Stimulated activated CD8-positive, alpha-beta memory T cell treated with anti-CD3 and anti-CD28 coated beads, Interleukin-7, amount 100 ng/mL, for 24 hours (primary cell): ENCODE data around the gene MPC1.
"Not testable (repeated sequence)": the region's sequence is repeated elsewhere in the genome, so short reads cannot be mapped to it uniquely, and the experiment has no call there.

Experiments
- DNase-seq: peaks from one replicate; pipeline ENCODE4 v3.0.0-alpha.2; 2020; ENCODE audit warnings: low read depth

The MPC1 gene

GRCh38 chr6:166406197-166406596, 23.5 kb upstream of the MPC1 start:
- no peak for DNase-seq

- DNase-seq, result no peak
Observed at GRCh38 chr6:166405386-166405785, 22.6 kb upstream of the MPC1 start.

GRCh38 chr6:166402582-166403277, 20.0 kb upstream of the MPC1 start:
- DNase-seq, result no peak

- not testable (repeated sequence) for DNase-seq
Observed at GRCh38 chr6:166400649-166401250, 18.0 kb upstream of the MPC1 start.

GRCh38 chr6:166400181-166400580, 17.4 kb upstream of the MPC1 start:
- no peak for DNase-seq

GRCh38 chr6:166398348-166398747, 15.6 kb upstream of the MPC1 start:
- DNase-seq, result no peak

- DNase-seq, result no peak
Observed at GRCh38 chr6:166397849-166398248, 15.1 kb upstream of the MPC1 start.

- no peak for DNase-seq
Observed at GRCh38 chr6:166395778-166396177, 13.0 kb upstream of the MPC1 start.

GRCh38 chr6:166395351-166395750, 12.6 kb upstream of the MPC1 start:
- DNase-seq, result no peak

- no peak for DNase-seq
Observed at GRCh38 chr6:166394036-166394892, 11.5 kb upstream of the MPC1 start.

- DNase-seq, result no peak
Observed at GRCh38 chr6:166393535-166393823, 10.7 kb upstream of the MPC1 start.

GRCh38 chr6:166392755-166393534, 10.2 kb upstream of the MPC1 start:
- DNase-seq, result not testable (repeated sequence)

- no peak for DNase-seq
Observed at GRCh38 chr6:166389119-166389518, 6.4 kb upstream of the MPC1 start.

- DNase-seq, result no peak
Observed at GRCh38 chr6:166388290-166389004, 5.7 kb upstream of the MPC1 start.

- no peak for DNase-seq
Observed at GRCh38 chr6:166387642-166388289, 5.0 kb upstream of the MPC1 start.

- DNase-seq, result not testable (repeated sequence)
Observed at GRCh38 chr6:166387098-166387497, 4.4 kb upstream of the MPC1 start.

- no peak for DNase-seq
Observed at GRCh38 chr6:166386111-166386510, 3.4 kb upstream of the MPC1 start.

- DNase-seq, result not testable (repeated sequence)
Observed at GRCh38 chr6:166383802-166384363, 1.1 kb upstream of the MPC1 start.

- DNase-seq, result no peak
Observed at GRCh38 chr6:166382500-166382932, 224 bp downstream of the MPC1 start.

- peak; percentile 27 for DNase-seq
Observed at GRCh38 chr6:166381733-166382499, 824 bp downstream of the MPC1 start.
